Suprapubic skin (tissue), 4 donors: ENCODE data around the gene PRR16. TPM values are rescaled to one million over a fixed set of nuclear protein-coding genes. Genes with fewer than 3 reads are reported as not detected.
"Not testable (repeated sequence)": the region's sequence is repeated elsewhere in the genome, so short reads cannot be mapped to it uniquely, and the experiment has no call there.

ENCODE experiments used
- DNase-seq, 2 donors: peaks; one replicate each; pipeline ENCODE4 v3.0.0-alpha.2; 2019; ENCODE audit warnings: low spot score in 2 of 2
- H3K27ac ChIP-seq: fragments of 200-600 bp; sonication (generic); one replicate; pipeline ENCODE4 v1.5.1; 2019
- H3K27me3 ChIP-seq: fragments of 200-600 bp; sonication (generic); one replicate; pipeline ENCODE4 v1.5.1; 2019
- H3K36me3 ChIP-seq: fragments of 200-600 bp; sonication (generic); one replicate; pipeline ENCODE4 v1.5.1; 2019
- H3K4me1 ChIP-seq: fragments of 200-600 bp; sonication (generic); one replicate; pipeline ENCODE4 v1.5.1; 2019
- H3K4me3 ChIP-seq: fragments of 200-600 bp; sonication (generic); one replicate; pipeline ENCODE4 v1.5.1; 2019; ENCODE audit warnings: mild to moderate bottlenecking
- H3K9me3 ChIP-seq: fragments of 200-600 bp; sonication (generic); one replicate; pipeline ENCODE4 v1.5.1; 2019
- CTCF ChIP-seq, 2 donors: fragments of 200-600 bp in 1 of 2; fragments of 450-650 bp in 1 of 2; sonication (generic) in 1 of 2; IDR thresholded peaks; one replicate each; pipeline ENCODE4 v1.5.1; 2016 to 2019; ENCODE audit warnings: antibody characterized with exemption in 2 of 2, mild to moderate bottlenecking in 1 of 2, moderate library complexity in 1 of 2
- EP300 ChIP-seq: sonication (generic); formaldehyde crosslinking; IDR thresholded peaks from one replicate; pipeline ENCODE4 v1.6.1; 2017; ENCODE audit warnings: antibody characterized with exemption
- POLR2A ChIP-seq, 2 donors: fragments of 450-650 bp; IDR thresholded peaks; one replicate each; pipeline ENCODE4 v1.6.1; 2017; ENCODE audit warnings: antibody characterized with exemption in 2 of 2, mild to moderate bottlenecking in 2 of 2, moderate library complexity in 2 of 2
- POLR2AphosphoS5 ChIP-seq, 3 donors: sonication (generic); formaldehyde crosslinking; IDR thresholded peaks; one replicate each; pipeline ENCODE4 v1.6.1; 2017; ENCODE audit warnings: antibody characterized with exemption in 3 of 3
- WGBS: methylation state at CpG from one replicate; pipeline ENCODE4 v1.1.5; 2018; 5-methylcytosine and 5-hydroxymethylcytosine counted together
- total RNA-seq, 4 donors: library from RNA; depleted of rRNA; stranded (reverse); fragments of >200 nt; gene quantifications; one replicate each; pipeline ENCODE4 v1.1.0, GENCODE V29; 2016

Gene PRR16
- total RNA-seq, 4 donors from 2014 or later, result 0.76 to 1.4 (median 1.0) TPM

GRCh38 chr5:120702817-120703538 is 238.9 kb downstream of the PRR16 start:
- H3K27ac ChIP-seq, H3K4me1 ChIP-seq, H3K9me3 ChIP-seq, H3K27me3 ChIP-seq, DNase-seq, H3K4me3 ChIP-seq, H3K36me3 ChIP-seq: not testable (repeated sequence)
- WGBS, result 52% methylated on average over 16 of the region's 16 CpGs

GRCh38 chr5:120703918-120704587 is 240.0 kb downstream of the PRR16 start:
- no peaks in the 10 kb centered on the region for H3K36me3 ChIP-seq
- no peaks in the 10 kb centered on the region for H3K9me3 ChIP-seq
- DNase-seq, result no peak
- H3K27ac ChIP-seq, result no peak overlapping the region
- no peak overlapping the region for H3K4me3 ChIP-seq
- no peaks in the 10 kb centered on the region for H3K4me1 ChIP-seq
- 77% methylated on average over 1 of the region's 1 CpG for WGBS
- H3K27me3 ChIP-seq, result no peaks in the 10 kb centered on the region
- TF ChIP-seq CTCF (IDR thresholded peaks at IDR 0.05) (no peak), EP300 (no peak), POLR2A (IDR thresholded peaks at IDR 0.05) (no peak), POLR2AphosphoS5 (IDR thresholded peaks at IDR 0.05) (no peak)

GRCh38 chr5:120706877-120707276 is 242.8 kb downstream of the PRR16 start:
- H3K27me3 ChIP-seq, result no peaks in the 10 kb centered on the region
- no peak overlapping the region for H3K27ac ChIP-seq
- H3K4me3 ChIP-seq, result no peak overlapping the region
- no peaks in the 10 kb centered on the region for H3K36me3 ChIP-seq
- TF ChIP-seq CTCF (IDR thresholded peaks at IDR 0.05), result no peak
- no peak for TF ChIP-seq POLR2AphosphoS5 (IDR thresholded peaks at IDR 0.05)
- no peak for TF ChIP-seq POLR2A (IDR thresholded peaks at IDR 0.05)
- TF ChIP-seq EP300, result no peak
- no peak for DNase-seq
- H3K9me3 ChIP-seq, result peaks cover 3% of the 10 kb centered on the region
- no peaks in the 10 kb centered on the region for H3K4me1 ChIP-seq

GRCh38 chr5:120717381-120717780 is 253.3 kb downstream of the PRR16 start:
- no peak overlapping the region for H3K4me3 ChIP-seq
- TF ChIP-seq POLR2AphosphoS5 (IDR thresholded peaks at IDR 0.05), result no peak
- no peak for TF ChIP-seq EP300
- TF ChIP-seq CTCF (IDR thresholded peaks at IDR 0.05), result no peak
- no peak for TF ChIP-seq POLR2A (IDR thresholded peaks at IDR 0.05)
- H3K9me3 ChIP-seq, result no peaks in the 10 kb centered on the region
- H3K36me3 ChIP-seq, result no peaks in the 10 kb centered on the region
- no peak overlapping the region for H3K27ac ChIP-seq
- DNase-seq, result no peak
- no peaks in the 10 kb centered on the region for H3K4me1 ChIP-seq
- no peaks in the 10 kb centered on the region for H3K27me3 ChIP-seq
- 71% methylated on average over 3 of the region's 3 CpGs for WGBS

- no peak overlapping the region for H3K4me3 ChIP-seq
- H3K27me3 ChIP-seq, result no peaks in the 10 kb centered on the region
- H3K4me1 ChIP-seq, result no peaks in the 10 kb centered on the region
- no peak overlapping the region for H3K27ac ChIP-seq
- TF ChIP-seq POLR2A (IDR thresholded peaks at IDR 0.05) (no peak), EP300 (no peak), POLR2AphosphoS5 (IDR thresholded peaks at IDR 0.05) (no peak), CTCF (IDR thresholded peaks at IDR 0.05) (no peak)
- H3K9me3 ChIP-seq, result no peaks in the 10 kb centered on the region
- DNase-seq, result no peak
- H3K36me3 ChIP-seq, result no peaks in the 10 kb centered on the region
These were observed 266.1 kb downstream of the PRR16 start for GRCh38 chr5:120730214-120730613.
